Stimulated activated CD4-positive, alpha-beta T cell treated with anti-CD3 and anti-CD28 coated beads, Interleukin-4, amount 100 ng/mL, for 4 hours (primary cell): ENCODE measurements around the gene OAT.
"Not testable (repeated sequence)": the region's sequence is repeated elsewhere in the genome, so short reads cannot be mapped to it uniquely, and the experiment has no call there.

ENCODE experiments used
- DNase-seq, 2 experiments: peaks; one replicate each; pipeline ENCODE4 v3.0.0-alpha.2; 2020

OAT gene

DNA sequence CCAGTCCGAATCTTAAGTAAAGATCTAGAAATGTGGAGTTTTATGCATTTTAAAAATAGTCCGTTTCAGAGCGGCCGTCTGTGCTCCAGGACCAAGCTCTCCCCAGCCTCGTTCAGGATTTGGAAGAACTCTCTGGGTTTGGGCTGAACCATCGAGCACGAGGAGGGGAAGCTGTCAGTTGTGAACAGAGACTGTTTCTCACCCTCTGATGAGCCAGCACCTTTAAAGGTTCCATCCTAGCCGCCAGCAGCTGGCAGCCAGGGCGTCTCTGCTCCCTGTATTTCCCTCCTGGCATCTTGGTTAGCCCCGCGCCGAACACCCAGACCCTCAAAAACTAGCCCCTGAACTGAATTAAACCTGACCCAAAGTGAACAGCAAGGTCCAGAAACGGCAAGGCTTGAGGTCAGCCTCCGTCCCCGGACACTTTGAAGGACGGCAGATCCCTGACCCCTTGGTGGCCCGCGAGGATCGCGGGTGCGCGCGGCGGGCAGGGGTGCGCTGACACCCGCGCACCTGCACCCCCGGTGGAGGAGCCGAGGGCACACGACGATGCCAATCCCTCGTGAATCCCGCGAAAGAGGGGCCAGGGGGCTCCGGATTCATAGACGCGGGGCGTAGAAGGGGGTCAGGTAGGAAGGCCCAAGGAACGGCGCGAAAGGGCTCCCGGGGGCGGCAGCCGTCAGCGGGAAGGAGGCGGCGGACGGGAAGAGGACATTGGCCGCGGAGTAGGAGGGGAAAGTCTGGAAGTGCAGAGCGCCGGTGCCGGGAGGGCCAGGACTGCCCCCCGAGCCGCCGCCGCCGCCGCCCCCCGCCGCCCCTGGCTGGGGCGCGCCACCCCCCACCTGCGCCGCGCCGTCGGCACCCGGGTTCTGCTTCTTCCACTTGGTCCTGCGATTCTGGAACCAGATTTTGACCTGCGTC lies 28.4 kb upstream of the OAT start:
- DNase-seq: no peak

DNA sequence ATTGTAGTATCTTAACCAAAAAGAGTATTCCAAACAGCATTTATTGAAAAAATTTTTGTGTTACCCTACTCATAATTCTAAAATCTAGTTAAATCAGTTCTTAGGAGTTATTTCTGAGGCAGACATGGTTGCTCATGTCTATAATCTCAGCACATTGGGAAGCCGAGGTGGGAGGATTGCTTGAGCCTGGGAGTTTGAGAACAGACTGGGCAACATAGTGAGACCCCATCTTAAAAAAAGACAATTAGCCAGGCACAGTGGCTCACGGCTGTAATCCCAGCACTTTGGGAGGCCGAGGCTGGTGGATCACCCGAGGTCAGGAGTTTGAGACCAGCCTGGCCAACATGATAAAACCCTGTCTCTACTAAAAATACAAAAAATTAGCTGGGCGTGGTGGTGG lies 23.0 kb upstream of the OAT start:
- not testable (repeated sequence) for DNase-seq

GRCh38 chr10:124436191-124436638 lies 17.5 kb upstream of the OAT start:
- no peak for DNase-seq

DNA sequence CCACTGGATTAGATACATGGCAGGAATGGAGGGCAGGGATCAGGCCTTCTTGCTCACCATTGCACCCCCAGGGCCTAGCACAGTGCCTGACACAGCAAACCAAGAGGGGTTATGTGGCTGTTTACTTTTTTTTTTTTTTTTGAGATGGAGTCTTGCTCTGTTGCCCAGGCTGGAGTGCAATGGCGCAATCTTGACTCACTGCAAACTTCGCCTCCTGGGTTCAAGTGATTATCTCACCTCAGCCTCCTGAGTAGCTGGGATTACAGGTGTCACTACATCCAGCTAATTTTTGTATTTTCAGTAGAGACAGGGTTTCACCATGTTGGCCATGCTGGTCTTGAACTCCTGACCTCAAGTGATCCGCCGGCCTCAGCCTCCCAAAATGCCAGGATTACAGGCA lies 17.0 kb upstream of the OAT start:
- not testable (repeated sequence) for DNase-seq

DNA sequence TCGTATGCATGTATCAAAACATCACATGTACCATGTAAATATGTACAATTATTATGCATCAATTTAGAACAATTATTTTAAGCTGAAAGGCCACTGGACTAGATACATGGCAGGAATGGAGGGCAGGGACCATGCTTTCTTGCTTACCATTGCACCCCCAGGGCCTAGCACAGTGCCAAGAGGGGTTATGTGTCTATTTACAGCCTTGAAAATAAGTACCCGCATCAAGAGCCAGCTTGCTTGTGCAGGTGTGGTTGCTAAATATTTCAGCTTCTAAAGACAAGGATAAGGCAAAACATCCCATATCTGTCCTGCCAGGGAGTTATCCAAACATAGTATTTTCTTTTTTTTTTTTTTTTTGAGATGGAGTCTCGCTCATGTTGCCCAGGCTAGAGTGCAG lies 14.7 kb upstream of the OAT start:
- DNase-seq: no peak

- DNase-seq: no peak
These were observed 11.4 kb upstream of the OAT start for GRCh38 chr10:124430077-124430476.

DNA sequence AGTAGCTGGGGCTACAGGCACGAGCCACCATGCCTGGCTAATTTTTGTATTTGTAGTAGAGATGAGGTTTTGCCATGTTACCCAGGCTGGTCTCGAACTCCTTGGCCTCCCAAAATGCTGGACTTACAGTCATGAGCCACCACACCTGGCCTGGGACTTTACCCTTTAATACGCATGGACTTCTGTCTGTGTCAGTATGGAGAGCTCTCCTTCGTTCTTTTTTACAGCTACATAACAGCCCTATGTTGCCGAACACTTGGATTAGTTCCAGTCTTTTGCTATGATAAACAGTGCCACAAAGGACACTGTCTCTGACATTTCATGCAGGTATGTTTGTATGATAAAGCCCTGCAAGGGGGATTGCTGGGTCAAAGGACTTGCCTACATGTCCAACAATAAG lies 10.9 kb upstream of the OAT start:
- DNase-seq: no peak

GRCh38 chr10:124428207-124428777 lies 9.6 kb upstream of the OAT start:
- DNase-seq: no peak

- DNase-seq: no peak
These were observed 6.7 kb upstream of the OAT start for GRCh38 chr10:124425227-124425962.

DNA sequence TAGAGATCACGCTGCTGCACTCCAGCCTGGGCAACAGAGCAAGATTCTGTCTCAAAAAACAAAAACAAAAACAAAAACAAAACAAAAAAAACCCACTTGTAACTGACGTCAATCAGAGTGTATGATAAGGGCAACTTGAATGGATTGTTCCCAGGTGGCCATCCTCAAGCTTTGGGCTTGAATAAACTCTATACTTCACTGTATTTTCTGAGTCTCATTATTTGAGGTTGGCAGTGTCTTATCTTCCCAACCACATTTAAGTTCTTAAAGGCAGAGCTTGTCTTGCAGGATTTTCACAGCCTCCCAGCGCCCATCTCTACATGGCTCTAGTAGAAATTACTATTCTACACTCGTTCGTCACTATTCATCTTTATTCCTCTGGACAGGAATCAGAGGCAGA lies 5.1 kb upstream of the OAT start:
- DNase-seq: no peak

DNA sequence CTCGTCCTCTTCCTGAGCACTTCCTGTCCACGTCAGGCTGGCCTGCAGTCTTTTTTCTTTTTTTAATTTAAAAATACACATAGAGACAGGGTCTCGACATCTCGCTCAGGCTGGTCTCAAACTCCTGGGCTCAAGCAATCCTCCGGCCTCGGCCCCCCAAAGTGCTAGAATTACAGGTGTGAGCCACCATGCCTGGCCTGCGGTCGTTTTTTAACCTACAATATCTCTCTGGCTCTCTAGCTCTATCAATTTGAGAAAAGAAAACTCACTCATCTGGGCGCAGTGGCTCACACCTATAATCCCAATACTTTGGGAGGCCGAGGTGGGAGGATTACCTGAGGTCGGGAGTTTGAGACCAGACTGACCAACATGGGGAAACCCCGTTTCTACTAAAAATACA lies 4.0 kb upstream of the OAT start:
- no peak for DNase-seq

DNA sequence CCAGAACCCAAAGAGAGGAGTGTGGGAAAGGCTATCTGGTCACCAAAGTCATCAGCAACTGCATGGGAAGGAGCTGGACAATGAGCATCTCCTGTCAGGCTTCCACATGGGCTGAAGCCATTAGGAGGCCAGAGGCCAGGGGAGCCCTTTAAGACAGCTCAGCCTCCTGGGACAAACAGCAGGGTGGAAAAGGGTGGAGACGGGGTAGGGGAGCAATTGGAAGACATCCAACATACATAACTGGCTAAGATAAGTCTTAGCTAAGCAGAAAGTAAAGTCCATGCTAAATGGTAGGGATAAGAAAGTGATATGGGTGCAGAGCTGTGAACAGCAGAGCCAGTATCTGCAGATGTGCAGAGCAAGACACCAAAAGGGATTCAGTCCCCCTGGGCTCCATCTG lies 1.5 kb upstream of the OAT start:
- no peak for DNase-seq

DNA sequence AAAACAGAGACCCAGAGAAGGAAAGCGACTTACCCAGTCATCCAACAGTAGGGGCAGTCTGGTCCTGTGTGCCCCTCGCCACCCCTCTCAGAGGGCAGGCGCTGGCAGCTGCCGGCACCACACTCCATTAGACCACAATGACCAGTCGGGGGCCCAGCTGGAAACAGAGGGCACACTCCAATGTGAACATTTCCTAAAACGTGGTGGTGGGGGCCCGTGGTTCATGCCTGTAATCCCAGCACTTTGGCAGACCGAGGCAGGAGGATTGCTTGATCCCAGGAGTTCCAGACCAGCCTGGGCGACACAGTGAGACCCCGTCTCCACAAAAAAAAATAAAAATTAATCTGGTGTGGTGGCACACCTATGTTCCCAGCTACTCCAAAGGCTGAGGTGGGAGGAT lies 912 bp upstream of the OAT start:
- no peak for DNase-seq

DNA sequence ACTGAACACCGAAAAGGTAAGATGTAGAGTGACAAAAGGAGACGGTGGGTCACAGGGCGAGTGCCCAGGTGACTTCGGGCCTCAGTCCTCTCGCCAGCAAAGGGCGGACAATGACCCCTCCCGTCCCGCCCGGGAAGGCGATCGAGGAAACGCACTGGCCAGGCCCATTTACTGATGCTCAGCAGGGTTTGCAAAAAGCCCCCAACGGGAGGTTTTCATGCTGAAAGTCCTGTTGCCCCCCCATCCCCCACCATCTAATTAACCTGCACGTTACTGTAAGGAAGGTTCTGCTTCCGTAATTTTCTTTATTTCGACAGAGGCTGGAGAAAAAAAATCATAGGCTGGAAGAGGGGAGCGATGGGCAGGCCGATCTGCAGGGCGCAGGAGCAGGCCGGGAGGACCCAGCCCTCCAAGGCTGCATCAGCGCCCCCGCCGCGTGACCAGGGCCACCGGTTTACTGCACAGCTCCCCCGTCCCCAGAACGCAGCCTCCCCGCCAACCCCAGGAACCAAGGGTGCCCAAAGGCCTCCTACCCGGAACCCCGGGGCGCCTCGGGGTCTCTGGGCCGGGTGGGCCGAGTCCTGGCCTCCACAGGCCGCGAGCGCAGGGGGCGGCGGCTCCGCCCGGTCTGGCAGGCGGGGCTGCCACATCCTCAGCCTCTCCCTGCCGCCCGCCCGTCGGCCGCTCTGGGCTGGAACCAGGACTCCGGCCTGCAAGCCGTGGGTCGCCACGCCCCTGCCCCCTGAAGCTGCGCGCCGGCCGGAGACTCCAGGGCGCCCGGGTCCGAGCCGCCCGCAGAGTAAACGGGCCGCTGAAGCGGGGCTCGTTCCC lies 613 bp downstream of the OAT start:
- DNase-seq: peak; percentile 25 to 37

GRCh38 chr10:124416733-124417132 lies 2.0 kb downstream of the OAT start:
- no peak for DNase-seq

- no peak for DNase-seq
These were observed 3.5 kb downstream of the OAT start for GRCh38 chr10:124415210-124415609.

DNA sequence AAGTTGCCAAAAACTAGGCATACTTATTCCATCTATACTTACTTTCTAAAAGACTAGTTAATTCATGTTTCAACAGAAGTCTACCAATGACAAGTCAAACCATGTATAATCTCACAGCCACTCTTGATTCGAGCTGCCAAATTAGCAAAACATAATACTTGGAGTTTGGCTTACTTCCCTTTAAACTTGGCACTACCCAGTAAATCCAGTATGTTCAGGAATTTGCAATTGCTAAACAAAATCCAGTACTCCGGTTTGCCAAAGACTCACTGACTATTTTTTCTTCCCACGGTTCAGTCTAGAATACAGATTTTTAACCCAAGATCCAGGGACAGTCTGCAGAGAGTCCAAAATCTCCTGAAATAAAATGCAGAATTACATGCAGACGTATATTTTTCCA lies 4.6 kb downstream of the OAT start:
- DNase-seq: no peak

DNA sequence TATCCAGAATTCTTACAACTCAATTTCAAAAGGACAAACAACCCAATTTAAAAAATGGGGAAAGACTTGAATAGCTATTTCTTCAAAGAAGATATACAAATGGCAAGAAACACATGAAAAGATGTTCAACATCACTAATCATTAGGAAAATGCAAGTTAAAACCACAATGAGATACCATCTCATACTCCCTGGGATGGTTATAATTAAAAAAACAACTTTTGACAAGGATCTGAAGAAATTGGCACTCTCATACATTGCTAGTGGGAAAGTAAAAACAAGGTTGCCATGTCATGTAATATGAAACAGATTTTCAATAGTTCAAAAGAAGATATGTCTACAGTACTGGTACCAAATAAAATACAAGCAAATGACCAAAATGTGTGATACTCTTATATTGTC lies 9.0 kb downstream of the OAT start:
- no peak for DNase-seq

GRCh38 chr10:124408357-124408756 lies 10.4 kb downstream of the OAT start:
- no peak for DNase-seq

DNA sequence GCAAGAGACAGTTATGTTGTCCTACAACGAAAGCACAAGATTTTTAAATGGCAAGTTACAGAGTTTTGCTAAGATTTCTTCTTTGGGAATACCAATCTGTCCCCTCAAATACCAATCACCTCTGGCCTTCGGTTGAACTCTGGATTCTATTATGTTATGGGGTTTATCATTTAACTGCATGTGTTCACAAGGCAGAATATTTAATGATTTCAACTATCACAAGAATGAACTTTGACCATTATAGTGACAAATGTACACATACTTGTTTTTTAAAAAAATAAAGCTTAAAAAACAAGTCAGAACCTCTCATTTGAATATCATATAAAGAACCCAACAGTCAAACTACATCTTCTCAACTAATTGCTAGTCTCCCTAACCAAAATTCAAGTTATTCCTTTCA lies 11.3 kb downstream of the OAT start:
- DNase-seq: no peak

DNA sequence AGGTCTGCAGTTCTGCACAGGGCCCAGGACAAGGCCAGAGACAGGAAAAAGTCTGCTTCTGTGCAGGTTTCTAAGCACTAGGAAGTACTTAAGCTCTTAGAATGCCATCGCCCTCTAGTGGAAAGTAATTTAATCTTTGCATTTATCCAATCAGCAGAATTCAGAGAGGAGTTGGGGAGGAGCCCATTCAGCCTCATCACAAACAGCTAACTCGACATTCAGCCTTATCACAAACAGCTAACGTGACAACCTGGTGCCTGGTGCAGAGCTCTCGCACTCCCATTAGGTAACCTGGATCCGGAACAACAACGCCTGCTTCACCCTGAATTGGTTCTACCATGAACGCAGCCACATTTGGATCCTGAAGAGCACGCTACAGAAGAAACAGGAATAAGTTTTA lies 15.2 kb downstream of the OAT start:
- DNase-seq: no peak

DNA sequence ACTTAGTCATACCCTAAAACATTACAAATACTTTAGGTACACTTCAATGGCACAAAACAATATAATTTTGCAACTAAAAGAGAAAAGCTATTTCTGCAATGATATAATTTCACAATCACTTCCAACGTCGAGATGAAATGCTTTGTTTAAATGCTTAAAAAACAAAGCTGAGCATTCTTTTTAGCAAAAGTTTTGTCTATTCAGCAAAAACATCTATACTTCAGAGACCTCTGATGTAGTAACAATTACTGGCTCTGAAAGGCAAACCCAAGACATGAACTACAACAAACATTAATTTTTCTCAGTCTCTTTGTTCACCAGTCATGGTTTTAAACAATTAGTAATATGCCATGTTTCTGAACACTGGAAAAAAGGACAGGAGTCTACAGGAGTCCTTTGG lies 16.4 kb downstream of the OAT start:
- no peak for DNase-seq

GRCh38 chr10:124401633-124402032 lies 17.1 kb downstream of the OAT start:
- no peak for DNase-seq
